Posterior vena cava (tissue), 2 donors: Measurements from ENCODE around the gene FLT1. TPM values are rescaled to one million over a fixed set of nuclear protein-coding genes. Genes with fewer than 3 reads are reported as not detected.
A peak's percentile ranks its signal among the peaks of the same experiment; 100 is the strongest.

Experiments
- DNase-seq: peaks from one replicate; pipeline ENCODE4 v3.0.0-alpha.2; 2020; ENCODE audit warnings: low spot score
- intact Hi-C, 2 donors: fragments of 100-400 bp; cut with DNase I; formaldehyde crosslinking; loops; one replicate each; pipeline versions ENCODE4 v1.14.1 to v1.14.2; 2022 to 2023
- total RNA-seq, 2 donors: library from RNA; stranded (reverse); fragmentation: NEBNext Ultra II Directional; extraction: Animal tissue kit (Norgen Biotek cat#: 25700); gene quantifications; one replicate each; pipeline ENCODE4 v1.2.1, GENCODE V29; 2021
- donor health status: DM: yes; HTN: yes; CAD: no.
- donor health status: DM: yes; HTN: yes; CAD: no.

Gene FLT1
- total RNA-seq, 2 donors from 2014 or later, result 32.0 to 32.7 TPM

DNA sequence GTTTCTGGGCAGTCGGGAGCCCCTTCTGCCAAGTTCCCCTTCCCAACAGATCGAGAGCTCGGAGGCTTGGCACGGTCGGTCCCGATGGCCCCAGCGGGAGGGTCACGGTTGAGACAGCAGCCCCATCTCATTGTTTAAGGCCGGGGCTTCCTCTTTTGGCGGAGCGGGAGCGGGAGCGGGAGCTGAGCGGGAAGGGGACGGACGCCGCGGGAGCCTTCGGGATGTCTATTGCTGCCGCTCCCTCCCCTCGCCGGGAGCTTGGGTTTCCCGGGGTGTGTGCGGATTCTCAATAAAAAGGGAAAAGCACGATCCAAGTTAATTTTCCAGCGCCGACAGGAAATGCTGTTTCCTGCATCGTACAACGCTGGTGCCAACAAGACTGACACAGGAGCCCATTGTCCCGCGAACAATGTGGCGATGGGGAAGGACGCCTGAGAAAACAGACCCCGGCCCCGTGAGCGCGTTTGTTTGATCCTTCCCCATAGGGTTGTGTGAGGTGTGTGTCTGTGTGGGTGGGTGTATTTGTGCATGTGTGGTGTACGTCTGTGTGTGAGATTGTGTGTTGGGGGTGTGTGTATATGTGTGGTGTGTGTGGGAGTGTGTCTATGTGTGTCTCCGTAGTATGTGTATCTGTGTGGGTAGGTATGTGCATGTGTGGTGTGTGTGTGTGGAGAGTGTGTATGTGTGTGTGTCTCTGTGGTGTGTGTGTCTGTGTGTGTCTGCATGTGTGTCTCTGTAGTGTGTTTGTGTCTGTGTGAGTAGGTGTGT is 36.3 kb upstream of the FLT1 start:
- peak; percentile 88 for DNase-seq
- intact Hi-C loops, result no loop called here

GRCh38 chr13:28530729-28531076 is 35.8 kb upstream of the FLT1 start:
- DNase-seq, result no peak
- intact Hi-C loops, result no loop called here

DNA sequence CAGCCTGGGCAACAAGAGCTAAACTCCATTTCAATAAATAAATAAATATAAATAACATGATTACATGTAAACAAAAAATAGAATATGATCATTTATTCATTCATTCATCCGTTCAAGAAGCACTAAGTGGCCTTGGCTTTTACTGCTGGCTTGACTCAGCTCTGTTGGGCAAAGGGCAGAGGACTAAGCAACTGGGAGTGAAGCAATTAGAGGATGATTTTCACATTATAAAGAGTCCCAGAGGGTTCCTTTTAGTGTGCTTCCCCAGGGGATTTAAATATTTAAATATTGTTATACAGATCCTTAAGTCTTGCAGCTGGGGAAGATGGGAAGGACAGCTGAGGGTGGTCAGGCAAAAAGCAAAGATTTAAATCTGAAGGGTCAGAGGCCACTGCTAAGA is 34.9 kb upstream of the FLT1 start:
- DNase-seq, result no peak
- intact Hi-C loops, result no loop called here

DNA sequence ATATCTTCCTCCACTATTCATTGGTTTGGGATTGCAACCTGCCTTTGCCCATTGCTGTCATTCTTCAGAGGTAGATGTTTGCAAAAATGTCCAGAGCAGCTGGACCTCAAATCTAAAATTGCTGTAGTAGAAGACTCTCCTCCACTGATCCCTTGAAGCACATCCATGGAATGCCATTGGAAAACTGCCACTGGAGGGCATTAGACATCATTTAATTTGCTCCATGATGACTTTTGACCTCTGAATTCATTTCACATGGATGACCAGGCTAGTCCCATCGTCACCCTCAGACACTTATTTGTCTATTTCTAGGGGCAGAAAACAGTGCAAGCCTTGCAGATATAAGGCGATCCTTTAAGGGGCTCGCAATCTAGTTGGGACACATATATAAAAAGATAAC is 33.9 kb upstream of the FLT1 start:
- DNase-seq, result no peak
- intact Hi-C loops, result no loop called here

DNA sequence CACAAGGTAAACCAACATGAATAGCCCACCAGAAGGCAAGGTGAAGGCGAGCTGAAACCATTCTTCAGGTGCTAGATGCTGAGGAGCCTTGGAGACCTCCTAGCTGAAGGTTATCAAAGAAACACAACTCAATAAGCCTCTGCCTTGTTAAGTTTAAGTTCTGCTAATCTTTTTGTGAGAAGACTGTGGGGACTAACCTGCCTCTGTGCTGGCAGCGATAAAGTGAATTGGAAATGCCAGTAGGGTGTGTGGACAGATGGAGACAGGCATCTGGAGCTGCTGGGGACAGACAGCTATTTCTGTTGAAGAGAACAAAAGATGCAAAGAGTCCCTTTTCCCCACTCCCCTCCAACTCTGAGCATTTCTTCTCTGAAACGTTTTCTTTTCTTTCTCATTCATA is 33.5 kb upstream of the FLT1 start:
- intact Hi-C loops, result no loop called here
- no peak for DNase-seq

GRCh38 chr13:28527629-28528028 is 32.7 kb upstream of the FLT1 start:
- peak; percentile 84 for DNase-seq

GRCh38 chr13:28526876-28527275 is 31.9 kb upstream of the FLT1 start:
- no peak for DNase-seq
- intact Hi-C loops, result no loop called here

More at GRCh38 chr13:28527629-28528028, 32.7 kb upstream of the FLT1 start:
- intact Hi-C loops, result no loop called here

DNA sequence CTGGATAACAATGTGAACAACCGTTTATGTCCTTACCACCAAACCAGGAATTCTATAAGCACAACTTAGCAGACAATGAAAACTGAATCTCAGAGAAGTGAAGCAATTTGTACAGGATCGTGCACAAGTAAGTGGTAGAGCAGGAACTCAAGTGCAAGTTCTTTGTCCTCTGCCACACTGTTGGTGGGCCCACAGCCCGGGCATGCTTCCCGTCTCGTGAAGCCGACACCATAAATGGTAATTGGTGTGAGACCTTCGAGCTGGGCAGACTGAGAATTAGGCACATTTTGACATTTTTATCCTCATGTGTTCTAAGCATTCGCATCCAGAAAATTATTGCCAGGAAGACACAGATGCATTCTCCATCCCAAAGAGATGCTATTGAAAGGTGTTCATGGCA is 27.9 kb upstream of the FLT1 start:
- intact Hi-C loops, result no loop called here
- no peak for DNase-seq

- intact Hi-C loops, result no loop called here
- no peak for DNase-seq
These were observed 18.8 kb upstream of the FLT1 start for GRCh38 chr13:28513745-28514144.

DNA sequence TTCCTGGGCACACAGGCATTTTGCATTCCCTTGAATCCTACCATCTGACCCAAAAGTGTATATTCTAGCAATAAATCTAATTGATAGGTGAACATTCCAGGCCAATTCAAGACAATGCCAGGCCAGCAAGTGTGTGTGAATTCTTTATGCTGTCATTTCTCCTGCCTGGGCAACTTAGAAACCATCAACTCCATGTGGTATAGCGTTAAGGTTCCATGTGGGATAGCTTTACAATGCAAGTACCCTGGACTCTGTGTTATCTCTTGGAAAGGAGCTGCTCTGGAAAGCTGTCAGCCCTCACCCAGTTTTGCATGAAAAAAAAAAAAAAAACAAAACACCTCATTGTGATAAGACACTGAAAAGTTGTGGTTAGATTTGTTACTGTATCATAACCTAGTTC is 15.6 kb upstream of the FLT1 start:
- no peak for DNase-seq
- intact Hi-C loops, result no loop called here

DNA sequence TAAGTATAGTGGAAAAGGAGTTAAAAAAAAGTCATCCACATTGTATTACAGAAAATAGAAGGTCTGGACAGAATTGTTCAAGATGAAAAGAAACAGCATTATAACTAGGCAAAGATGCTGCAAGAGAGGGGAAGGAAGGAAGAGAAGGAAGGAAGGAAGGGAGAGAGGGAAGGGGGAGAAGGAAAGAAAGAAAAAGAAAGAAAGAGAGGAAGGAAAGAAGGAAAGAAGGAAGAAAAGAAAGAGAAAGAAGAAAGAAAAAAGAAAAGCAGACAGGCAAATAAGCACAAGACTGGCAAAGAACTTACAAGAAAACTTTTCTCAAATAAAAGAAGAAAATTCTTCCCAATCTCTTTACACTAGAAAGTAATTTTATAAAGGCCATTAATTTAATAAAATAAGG is 15.1 kb upstream of the FLT1 start:
- intact Hi-C loops, result no loop called here

DNA sequence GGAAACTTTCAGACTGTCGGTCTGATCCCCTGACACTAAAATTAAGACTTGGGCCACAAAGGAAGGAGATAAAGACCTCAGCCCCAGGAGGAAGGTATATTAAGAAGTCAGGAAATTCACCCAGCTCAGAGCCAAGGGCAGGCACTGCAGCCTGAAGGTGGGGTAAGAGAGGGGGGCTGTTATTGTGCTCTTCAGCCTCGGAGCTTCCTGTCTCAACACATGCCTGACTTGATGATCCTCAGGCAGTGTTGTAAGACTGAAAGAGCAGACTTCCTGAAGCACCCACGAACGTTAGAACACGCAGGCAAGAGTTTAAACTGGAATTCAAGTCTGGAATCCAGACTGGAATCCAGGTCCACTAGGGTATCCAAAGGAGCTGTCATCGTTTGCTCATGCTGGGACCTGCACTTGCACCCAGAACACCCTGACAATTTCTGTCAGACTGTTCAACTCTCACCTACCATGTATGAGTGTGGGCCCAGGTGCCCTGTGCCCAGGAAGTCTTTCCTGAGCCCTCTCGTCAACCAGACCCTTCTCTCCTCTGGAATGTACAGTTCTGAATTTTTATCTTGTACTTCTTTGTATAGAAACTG is 10.7 kb upstream of the FLT1 start:
- intact Hi-C loops, result no loop called here
- DNase-seq, result no peak

More for the DNA sequence above, 15.1 kb upstream of the FLT1 start:
- no peak for DNase-seq

DNA sequence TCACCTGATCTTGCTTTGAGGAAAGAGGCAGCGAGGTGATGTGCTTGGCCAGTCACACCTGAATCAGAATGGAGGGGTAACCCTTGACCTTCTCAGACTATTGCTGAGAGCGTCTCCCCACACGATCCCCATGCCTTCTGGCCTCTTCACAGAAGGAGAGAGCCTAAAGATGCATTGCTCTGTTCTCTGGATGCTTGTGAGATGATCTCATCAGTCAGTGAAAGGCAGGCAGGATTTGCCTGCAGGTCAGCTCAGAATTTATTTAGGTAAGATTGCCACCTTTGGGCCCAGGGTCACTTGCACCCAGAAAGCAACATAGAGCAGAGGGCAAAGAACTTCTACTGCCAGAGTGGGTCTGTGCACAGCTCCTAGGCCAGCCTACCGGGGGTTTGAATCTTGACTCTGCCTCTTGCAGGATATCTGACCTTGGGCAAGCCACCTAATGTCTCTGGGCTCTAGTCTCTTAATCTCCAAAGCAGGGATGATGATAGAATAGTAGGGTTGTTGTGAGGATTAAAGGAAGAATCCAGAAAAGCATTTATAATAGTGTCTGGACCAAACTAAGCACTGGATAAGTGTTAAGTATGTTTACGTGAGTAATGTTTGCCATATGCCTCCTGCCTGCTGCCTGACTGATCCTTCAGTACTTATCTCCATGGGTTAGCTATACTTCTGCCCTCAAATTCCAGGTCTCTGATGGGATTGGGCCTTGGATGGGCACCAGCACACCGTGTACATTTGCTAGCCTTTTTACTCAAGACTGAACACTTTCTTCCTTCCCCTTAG is 8.4 kb upstream of the FLT1 start:
- DNase-seq, result no peak
- intact Hi-C loops, result no loop called here

DNA sequence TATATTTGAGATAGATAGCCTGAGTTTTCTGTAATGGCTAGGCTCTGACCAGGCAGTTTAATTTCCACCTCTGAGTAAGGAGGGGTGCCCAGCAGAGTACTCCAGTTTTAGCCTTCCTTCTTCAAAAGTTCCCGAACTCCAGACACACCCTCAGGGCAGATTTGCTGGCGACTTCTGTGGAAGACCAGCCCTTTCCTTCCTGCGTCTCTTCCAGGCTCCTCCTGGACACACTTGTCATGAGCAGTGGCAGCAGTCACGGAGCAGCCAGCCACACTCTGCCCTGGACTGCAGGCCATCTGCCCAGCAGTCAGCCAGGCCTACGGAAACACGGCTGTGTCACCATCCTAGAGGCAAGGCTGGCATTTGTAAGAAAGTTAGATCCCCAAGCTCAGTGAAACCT is 6.6 kb upstream of the FLT1 start:
- intact Hi-C loops, result no loop called here
- no peak for DNase-seq

DNA sequence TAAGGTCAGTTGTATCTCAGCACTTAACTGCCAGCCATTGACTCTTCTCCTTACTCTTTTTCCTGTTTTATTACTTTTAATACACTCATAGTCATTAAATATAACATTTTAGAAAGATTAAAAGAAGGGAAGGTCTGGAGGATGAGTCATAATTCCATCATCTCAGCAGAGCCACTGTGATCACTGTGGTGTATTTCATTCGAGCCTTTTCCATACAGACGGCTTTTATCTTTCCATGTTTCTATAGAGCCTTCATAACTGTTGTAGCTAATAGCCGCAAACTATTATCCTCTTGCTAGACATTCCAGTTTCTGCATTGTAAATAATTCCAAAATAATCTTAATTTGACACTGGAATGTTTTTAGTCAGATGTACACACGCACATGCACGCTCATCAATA is 4.7 kb upstream of the FLT1 start:
- intact Hi-C loops, result no loop called here
- DNase-seq, result no peak

DNA sequence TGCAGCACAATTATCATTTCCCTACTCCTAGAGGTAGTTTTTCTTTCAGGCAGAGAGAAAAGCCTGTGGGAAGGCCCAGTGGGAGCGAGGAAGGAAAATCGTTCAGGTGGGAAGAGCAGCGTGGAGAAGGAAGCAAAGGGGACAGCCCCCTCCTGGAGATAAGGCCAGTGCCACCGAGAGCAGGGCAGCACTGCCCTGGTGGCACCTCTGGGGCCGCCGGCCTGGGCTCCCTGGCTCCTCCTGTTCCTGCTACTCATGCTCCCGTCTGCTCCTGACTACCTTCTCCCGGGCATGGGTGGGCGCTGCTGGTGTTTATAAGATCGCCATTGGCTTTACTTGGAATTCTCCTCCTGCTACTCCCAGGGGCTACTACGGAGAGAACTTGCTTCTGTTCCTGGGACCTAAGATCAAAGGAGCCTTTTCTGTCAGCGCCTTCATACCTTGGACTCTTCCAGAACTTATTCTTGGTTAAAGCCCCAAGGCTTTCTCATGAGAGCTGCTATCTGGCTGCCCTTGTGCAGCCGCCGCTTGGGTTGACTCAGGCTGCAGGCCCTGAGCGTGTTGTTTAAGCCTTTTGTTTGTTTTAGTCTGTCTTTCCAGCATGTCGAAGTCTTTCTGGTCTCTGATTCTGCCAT is 3.7 kb upstream of the FLT1 start:
- intact Hi-C loops, result no loop called here
- no peak for DNase-seq

DNA sequence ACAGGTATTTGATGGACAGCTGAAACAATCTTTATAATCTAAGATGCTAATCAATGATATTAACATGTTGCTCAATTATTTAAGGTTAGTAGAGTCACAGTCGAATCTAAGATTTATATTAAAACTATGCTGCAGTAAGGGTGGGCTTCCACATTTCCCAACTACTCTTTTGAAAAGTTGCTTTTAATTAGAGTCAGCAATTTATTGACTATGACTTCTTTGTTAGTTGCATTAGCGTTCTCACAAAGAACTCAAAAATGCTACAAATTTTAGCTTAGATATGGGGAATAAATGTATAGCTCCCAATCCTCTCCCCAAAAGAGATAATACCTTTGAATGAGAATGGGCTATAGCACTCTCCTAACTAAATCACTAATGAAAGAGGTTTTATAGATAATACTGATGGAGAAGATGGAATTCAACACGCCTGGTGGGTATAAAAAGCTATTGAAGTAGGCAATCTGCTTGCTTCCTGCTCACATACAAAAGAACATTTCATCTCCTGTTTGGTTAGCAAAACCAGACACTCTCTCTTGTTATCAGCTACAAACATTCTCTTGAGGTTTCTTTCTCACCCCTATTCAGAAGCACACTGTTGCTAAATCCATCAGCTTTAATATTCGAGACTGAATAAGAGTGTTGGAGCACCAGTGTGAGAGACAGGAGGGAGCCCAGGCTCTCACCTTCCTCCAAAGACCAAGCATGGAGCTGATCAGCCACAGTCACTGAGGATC is 2.4 kb upstream of the FLT1 start:
- no peak for DNase-seq

GRCh38 chr13:28496188-28496564 is 1.2 kb upstream of the FLT1 start:
- intact Hi-C loops, result no loop called here
- no peak for DNase-seq

More for the DNA sequence above, 2.4 kb upstream of the FLT1 start:
- intact Hi-C loops, result loop anchor here in 1 of 2 donors (1.0 kb wide), 1 partner anchor 47 kb away; no protein-coding TSS in a partner anchor

DNA sequence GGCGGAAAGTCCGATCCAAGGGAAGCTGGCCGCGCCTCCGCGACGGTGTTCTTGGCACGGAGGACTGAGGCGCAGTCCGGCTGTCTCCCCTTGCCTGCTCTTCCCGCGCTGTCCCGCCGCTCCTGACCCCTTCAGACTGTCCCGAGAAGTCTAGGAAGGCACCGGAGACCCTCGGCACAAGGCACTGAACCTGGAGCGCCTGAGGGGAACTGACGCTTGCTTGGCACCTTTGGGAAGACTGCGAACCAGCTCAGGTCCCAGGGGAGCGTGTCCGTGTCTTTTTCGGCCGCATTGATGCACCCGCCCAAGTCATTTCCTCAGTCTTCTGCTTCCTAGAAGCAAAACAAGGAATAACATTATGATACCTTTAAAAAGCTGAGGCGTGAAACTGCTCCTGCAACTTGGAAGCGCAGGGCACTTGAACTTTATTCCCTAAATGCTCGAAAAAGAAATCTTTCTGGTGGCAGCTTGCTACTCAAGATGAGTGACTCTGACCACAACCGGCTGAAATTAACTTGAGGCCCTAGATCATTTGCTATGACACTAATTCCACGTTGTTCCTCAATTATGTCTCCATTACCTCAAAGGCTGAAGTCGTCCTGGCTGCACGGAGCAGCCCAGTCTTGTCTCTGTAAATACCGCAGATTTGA is 735 bp upstream of the FLT1 start:
- intact Hi-C loops, result no loop called here
- peak; percentile 87 for DNase-seq
